A549 (cell line): ENCODE data around the gene TMC6. TPM values are rescaled to one million over a fixed set of nuclear protein-coding genes. Genes with fewer than 3 reads are reported as not detected.

ENCODE experiments used
- ATAC-seq, 2 experiments: fragments of 200-7000 bp in 1 of 2; fragments of >200 bp in 1 of 2; cut with Nextera tagmentation in 1 of 2; cut with Tn5 transposase in 1 of 2; 3 replicates each; pipeline versions ENCODE4 v1.8.0 to v1.9.1; 2018 to 2020; ENCODE audit warnings: mild to moderate bottlenecking in 1 of 2, moderate library complexity in 1 of 2
- CTCF ChIA-PET: fragments of 300-600 bp; sonication (Branson Sonifier 250); formaldehyde crosslinking; extraction: SDS; loops from one replicate; lab custom pipeline; 2021; ENCODE audit warnings: antibody characterized with exemption, inconsistent platforms; lab: Yijun Ruan, JAX
- POLR2A ChIA-PET: fragments of 350-600 bp; formaldehyde crosslinking; extraction: SDS; loops from one replicate; lab custom pipeline; 2021; ENCODE audit warnings: antibody characterized with exemption, inconsistent platforms; lab: Yijun Ruan, JAX
- DNase-seq, 2 experiments: peaks; one replicate each; pipeline versions ENCODE4 v3.0.0 to v3.0.0-alpha.2; 2011 to 2016; ENCODE audit warnings: low read depth in 1 of 2, low spot score in 1 of 2
- FAIRE-seq: peaks from 2 replicates; lab custom pipeline; 2011; peaks lifted over from hg19 to GRCh38; lab: Jason Lieb, UNC
- H3K27ac ChIP-seq, 2 experiments: fragments of >200 bp; sonication (Bioruptor Twin); formaldehyde crosslinking; 3 replicates each; pipeline ENCODE4 v1.5.1; 2016 to 2017
- H3K4me1 ChIP-seq: fragments of >200 bp; sonication (Bioruptor Twin); formaldehyde crosslinking; 3 replicates; pipeline ENCODE4 v1.6.1; 2016
- H3K4me2 ChIP-seq: fragments of >200 bp; sonication (Bioruptor Twin); formaldehyde crosslinking; 3 replicates; pipeline ENCODE4 v1.6.1; 2016
- H3K4me3 ChIP-seq: fragments of >200 bp; sonication (Bioruptor Twin); formaldehyde crosslinking; 3 replicates; pipeline ENCODE4 v1.5.1; 2016
- H3K9me3 ChIP-seq: fragments of >200 bp; sonication (Bioruptor Twin); formaldehyde crosslinking; 3 replicates; pipeline ENCODE4 v1.6.1; 2016
- CBX2 ChIP-seq: fragments of 200-600 bp; sonication (generic); IDR thresholded peaks from 2 replicates; pipeline ENCODE4 v1.6.1; 2016; ENCODE audit warnings: low read depth, mild to moderate bottlenecking, borderline replicate concordance
- CHD4 ChIP-seq: fragments of 200-600 bp; sonication (generic); IDR thresholded peaks from 2 replicates; pipeline ENCODE4 v1.6.1; 2016; ENCODE audit warnings: antibody characterized with exemption, mild to moderate bottlenecking, borderline replicate concordance
- EHMT2 ChIP-seq: fragments of 200-600 bp; sonication (generic); IDR thresholded peaks from 2 replicates; pipeline ENCODE4 v1.6.1; 2016; ENCODE audit warnings: antibody characterized with exemption, low read depth, mild to moderate bottlenecking, moderate library complexity
- FOSB ChIP-seq: fragments of 250-450 bp; sonication (Bioruptor Pico); IDR thresholded peaks from 2 replicates; pipeline ENCODE4 v1.5.0; 2020; ENCODE audit warnings: mild to moderate bottlenecking, moderate library complexity
- FOXS1 ChIP-seq: fragments of 250-450 bp; sonication (Bioruptor Pico); IDR thresholded peaks from 2 replicates; pipeline ENCODE4 v1.5.0; 2020; ENCODE audit warnings: mild to moderate bottlenecking, moderate library complexity
- HDAC2 ChIP-seq: fragments of 200-600 bp; sonication (generic); IDR thresholded peaks from 2 replicates; pipeline ENCODE4 v1.6.1; 2016
- HOXA7 ChIP-seq: fragments of 250-450 bp; sonication (Bioruptor Pico); IDR thresholded peaks from 2 replicates; pipeline ENCODE4 v1.5.0; 2020; ENCODE audit warnings: mild to moderate bottlenecking, moderate library complexity
- NFE2L2 ChIP-seq: fragments of 150-350 bp; conservative IDR thresholded peaks from 2 replicates; pipeline ENCODE4 v1.6.1; 2014; ENCODE audit warnings: low read length
- PHF8 ChIP-seq: fragments of 200-600 bp; sonication (generic); IDR thresholded peaks from 2 replicates; pipeline ENCODE4 v1.6.1; 2016; ENCODE audit warnings: low read depth, mild to moderate bottlenecking, antibody characterized with exemption, moderate library complexity, borderline replicate concordance
- POLR2A ChIP-seq: IDR thresholded peaks from 2 replicates; pipeline ENCODE4 v1.6.1; 2012; ENCODE audit warnings: mild to moderate bottlenecking, low read length
- RAD21 ChIP-seq, 2 experiments: fragments of >200 bp in 1 of 2; sonication (Bioruptor Twin) in 1 of 2; formaldehyde crosslinking in 1 of 2; IDR thresholded peaks in 1 of 2; conservative IDR thresholded peaks in 1 of 2; 2 replicates in 1 of 2; 3 replicates in 1 of 2; pipeline ENCODE4 v1.6.1; 2012 to 2018; ENCODE audit warnings: inconsistent platforms in 1 of 2
- RARB ChIP-seq: fragments of 250-450 bp; sonication (Bioruptor Pico); IDR thresholded peaks from 2 replicates; pipeline ENCODE4 v1.8.0; 2021; ENCODE audit warnings: mild to moderate bottlenecking, moderate library complexity
- SMC3 ChIP-seq: fragments of >200 bp; sonication (Bioruptor Twin); formaldehyde crosslinking; IDR thresholded peaks from 3 replicates; pipeline ENCODE4 v1.6.1; 2018; ENCODE audit warnings: inconsistent platforms
- TFCP2L1 ChIP-seq: fragments of 250-450 bp; sonication (Bioruptor Pico); IDR thresholded peaks from 2 replicates; pipeline ENCODE4 v1.5.0; 2021; ENCODE audit warnings: mild to moderate bottlenecking
- TP53 ChIP-seq: fragments of 250-450 bp; sonication (Bioruptor Pico); IDR thresholded peaks from 2 replicates; pipeline ENCODE4 v1.5.0; 2021; ENCODE audit warnings: mild to moderate bottlenecking, moderate library complexity
- ZFP36 ChIP-seq: fragments of 450-650 bp; IDR thresholded peaks from 2 replicates; pipeline ENCODE4 v1.6.1; 2014; ENCODE audit warnings: borderline replicate concordance; ENCODE audit not compliant: partially characterized antibody
- ZSCAN20 ChIP-seq: fragments of 250-450 bp; sonication (Bioruptor Pico); IDR thresholded peaks from 2 replicates; pipeline ENCODE4 v1.8.0; 2022; ENCODE audit warnings: mild to moderate bottlenecking, moderate library complexity
- WGBS: methylation state at CpG from one replicate; pipeline ENCODE4 v1.1.6; 2017; ENCODE audit errors: missing lambda C conversion rate; 5-methylcytosine and 5-hydroxymethylcytosine counted together
- polyA plus RNA-seq, 4 experiments: library from polyadenylated mRNA; depleted of rRNA in 3 of 4; stranded (reverse); fragments of >200 nt; fragmentation: RNase III in 1 of 4; extraction: RNeasy Plus Mini Kit Qiagen cat#74134 plus additional on column Dnase treatment in 1 of 4; gene quantifications; 2 replicates in 3 of 4; 3 replicates in 1 of 4; pipeline ENCODE4 v1.2.3, GENCODE V29; 2011 to 2017
- TF ChIP-seq, protein P1 (sequence below): fragments of >200 bp; sonication (Bioruptor Twin); formaldehyde crosslinking; IDR thresholded peaks from 3 replicates; pipeline ENCODE4 v1.6.1; 2016
- TF ChIP-seq, protein P2 (sequence below): fragments of 150-350 bp; IDR thresholded peaks from 2 replicates; pipeline ENCODE4 v1.6.1; 2014; ENCODE audit warnings: low read depth, mild to moderate bottlenecking, low read length
- TF ChIP-seq, protein P3 (sequence below): IDR thresholded peaks from 2 replicates; pipeline ENCODE4 v1.6.1; 2012; ENCODE audit warnings: low read depth, borderline replicate concordance
- TF ChIP-seq, protein P4 (sequence below): fragments of 250-450 bp; sonication (Bioruptor Pico); IDR thresholded peaks from 2 replicates; pipeline ENCODE4 v1.5.0; 2021; ENCODE audit warnings: mild to moderate bottlenecking, moderate library complexity, borderline replicate concordance
- TF ChIP-seq, protein P5 (sequence below): fragments of 250-450 bp; sonication (Bioruptor Pico); IDR thresholded peaks from 2 replicates; pipeline ENCODE4 v1.5.0; 2020; ENCODE audit warnings: low read depth, mild to moderate bottlenecking, moderate library complexity

Gene TMC6
- polyA plus RNA-seq, 2 of the 4 experiments (the other 2 are of a cell fraction) = 4.7 to 9.4 TPM

DNA sequence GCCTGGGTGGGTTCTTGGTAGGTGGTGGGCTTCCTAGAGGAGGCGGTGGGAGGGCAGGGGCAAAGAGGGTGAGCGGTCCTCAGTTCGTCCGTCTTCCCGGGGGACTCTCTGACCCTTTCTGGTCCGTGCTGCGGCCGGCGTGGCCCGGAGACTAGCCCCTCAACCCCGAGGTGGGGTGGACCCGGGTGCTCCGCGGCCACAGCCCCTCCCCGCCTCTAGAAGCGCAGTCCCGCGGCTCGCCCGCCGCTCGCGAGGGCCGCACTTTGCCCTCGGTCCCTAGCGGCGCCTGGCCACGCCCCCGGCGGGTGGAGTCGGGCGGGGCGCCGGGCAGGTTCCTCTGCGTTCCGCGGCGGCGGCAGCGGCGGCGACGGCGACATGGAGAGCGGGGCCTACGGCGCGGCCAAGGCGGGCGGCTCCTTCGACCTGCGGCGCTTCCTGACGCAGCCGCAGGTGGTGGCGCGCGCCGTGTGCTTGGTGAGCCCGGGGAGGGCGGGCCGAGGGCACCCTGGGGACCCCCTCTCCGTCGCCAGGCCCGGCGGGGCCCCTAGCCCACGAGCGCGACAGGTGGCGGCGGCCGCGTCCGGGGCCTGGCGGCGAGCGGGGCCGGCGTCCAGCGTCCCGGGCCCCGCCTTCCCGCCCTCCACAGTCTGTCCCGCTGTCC lies 39.8 kb upstream of the TMC6 start, which contains the start of gene SYNGR2 (continued):
- TF ChIP-seq, protein P1, sequence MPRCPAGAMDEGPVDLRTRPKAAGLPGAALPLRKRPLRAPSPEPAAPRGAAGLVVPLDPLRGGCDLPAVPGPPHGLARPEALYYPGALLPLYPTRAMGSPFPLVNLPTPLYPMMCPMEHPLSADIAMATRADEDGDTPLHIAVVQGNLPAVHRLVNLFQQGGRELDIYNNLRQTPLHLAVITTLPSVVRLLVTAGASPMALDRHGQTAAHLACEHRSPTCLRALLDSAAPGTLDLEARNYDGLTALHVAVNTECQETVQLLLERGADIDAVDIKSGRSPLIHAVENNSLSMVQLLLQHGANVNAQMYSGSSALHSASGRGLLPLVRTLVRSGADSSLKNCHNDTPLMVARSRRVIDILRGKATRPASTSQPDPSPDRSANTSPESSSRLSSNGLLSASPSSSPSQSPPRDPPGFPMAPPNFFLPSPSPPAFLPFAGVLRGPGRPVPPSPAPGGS = 0 out of 3 replicates have a peak, but pooled peaks have one; percentile 68
- TF ChIP-seq PHF8 = peak; percentile 63; the same call in 1 of the 2 replicates
- TF ChIP-seq, protein P2, sequence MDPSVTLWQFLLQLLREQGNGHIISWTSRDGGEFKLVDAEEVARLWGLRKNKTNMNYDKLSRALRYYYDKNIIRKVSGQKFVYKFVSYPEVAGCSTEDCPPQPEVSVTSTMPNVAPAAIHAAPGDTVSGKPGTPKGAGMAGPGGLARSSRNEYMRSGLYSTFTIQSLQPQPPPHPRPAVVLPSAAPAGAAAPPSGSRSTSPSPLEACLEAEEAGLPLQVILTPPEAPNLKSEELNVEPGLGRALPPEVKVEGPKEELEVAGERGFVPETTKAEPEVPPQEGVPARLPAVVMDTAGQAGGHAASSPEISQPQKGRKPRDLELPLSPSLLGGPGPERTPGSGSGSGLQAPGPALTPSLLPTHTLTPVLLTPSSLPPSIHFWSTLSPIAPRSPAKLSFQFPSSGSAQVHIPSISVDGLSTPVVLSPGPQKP = no peak
- TF ChIP-seq, all 56 proteins: peak for 11

DNA sequence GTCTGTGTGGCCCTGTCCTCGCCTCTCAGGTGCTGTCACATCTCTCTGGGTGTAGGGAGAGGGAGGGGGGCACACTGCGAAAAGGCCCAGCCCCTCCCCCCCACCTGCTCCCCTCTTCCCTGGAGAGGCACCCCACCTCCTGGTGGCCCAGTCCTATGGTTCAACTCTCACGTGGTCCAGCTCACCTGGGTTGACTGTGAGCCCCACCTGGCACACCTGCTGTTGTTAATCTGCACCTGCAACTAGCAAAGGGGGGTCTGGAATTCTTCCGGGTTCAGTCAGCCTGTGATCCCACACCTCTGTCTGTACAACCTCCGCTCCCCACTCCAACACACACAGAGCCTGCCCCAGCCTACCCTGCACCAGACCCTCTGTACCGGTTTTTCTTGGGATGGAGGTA lies 37.9 kb upstream of the TMC6 start:
- Histone ChIP-seq H3K27ac (no peak overlapping the region), H3K4me3 (no peak overlapping the region), H3K9me3 (no peaks in the 10 kb centered on the region), H3K4me2 (no peak overlapping the region), H3K4me1 (peaks cover 11% of the 10 kb centered on the region; the same call in 2 of the 3 replicates)
- FAIRE-seq (no peak), DNase-seq (no peak), ATAC-seq (no peak)
- POLR2A ChIA-PET = no interaction called here
- 67% methylated on average over 6 of the region's 6 CpGs for WGBS
- no peak for TF ChIP-seq TFCP2L1 (CRISPR knock-in tag)
- TF ChIP-seq ZSCAN20 (CRISPR knock-in tag) = no peak
- TF ChIP-seq POLR2A = no peak
- no peak for TF ChIP-seq RAD21 (conservative IDR thresholded peaks at IDR 0.05 in 1 of 2, IDR thresholded peaks at IDR 0.05 in 1 of 2)
- TF ChIP-seq, protein P3, sequence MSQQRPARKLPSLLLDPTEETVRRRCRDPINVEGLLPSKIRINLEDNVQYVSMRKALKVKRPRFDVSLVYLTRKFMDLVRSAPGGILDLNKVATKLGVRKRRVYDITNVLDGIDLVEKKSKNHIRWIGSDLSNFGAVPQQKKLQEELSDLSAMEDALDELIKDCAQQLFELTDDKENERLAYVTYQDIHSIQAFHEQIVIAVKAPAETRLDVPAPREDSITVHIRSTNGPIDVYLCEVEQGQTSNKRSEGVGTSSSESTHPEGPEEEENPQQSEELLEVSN = no peak
- TF ChIP-seq, protein P4, sequence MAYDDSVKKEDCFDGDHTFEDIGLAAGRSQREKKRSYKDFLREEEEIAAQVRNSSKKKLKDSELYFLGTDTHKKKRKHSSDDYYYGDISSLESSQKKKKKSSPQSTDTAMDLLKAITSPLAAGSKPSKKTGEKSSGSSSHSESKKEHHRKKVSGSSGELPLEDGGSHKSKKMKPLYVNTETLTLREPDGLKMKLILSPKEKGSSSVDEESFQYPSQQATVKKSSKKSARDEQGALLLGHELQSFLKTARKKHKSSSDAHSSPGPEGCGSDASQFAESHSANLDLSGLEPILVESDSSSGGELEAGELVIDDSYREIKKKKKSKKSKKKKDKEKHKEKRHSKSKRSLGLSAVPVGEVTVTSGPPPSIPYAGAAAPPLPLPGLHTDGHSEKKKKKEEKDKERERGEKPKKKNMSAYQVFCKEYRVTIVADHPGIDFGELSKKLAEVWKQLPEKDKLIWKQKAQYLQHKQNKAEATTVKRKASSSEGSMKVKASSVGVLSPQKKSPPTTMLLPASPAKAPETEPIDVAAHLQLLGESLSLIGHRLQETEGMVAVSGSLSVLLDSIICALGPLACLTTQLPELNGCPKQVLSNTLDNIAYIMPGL (CRISPR knock-in tag) = no peak
- TF ChIP-seq FOSB = no peak
- TF ChIP-seq CBX2 = no peak
- TF ChIP-seq NFE2L2 = no peak
- TF ChIP-seq, protein P5, sequence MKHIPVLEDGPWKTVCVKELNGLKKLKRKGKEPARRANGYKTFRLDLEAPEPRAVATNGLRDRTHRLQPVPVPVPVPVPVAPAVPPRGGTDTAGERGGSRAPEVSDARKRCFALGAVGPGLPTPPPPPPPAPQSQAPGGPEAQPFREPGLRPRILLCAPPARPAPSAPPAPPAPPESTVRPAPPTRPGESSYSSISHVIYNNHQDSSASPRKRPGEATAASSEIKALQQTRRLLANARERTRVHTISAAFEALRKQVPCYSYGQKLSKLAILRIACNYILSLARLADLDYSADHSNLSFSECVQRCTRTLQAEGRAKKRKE (CRISPR knock-in tag) = no peak
- TF ChIP-seq FOXS1 (CRISPR knock-in tag) = no peak
- no peak for TF ChIP-seq ZFP36
- no peak for TF ChIP-seq RARB (CRISPR knock-in tag)
- TF ChIP-seq EHMT2 = no peak
- TF ChIP-seq CHD4 = no peak
- no peak for TF ChIP-seq SMC3
- TF ChIP-seq TP53 = no peak
- TF ChIP-seq HDAC2 = no peak
- no peak for TF ChIP-seq HOXA7
- CTCF ChIA-PET = interaction anchor here (1.4 to 3.1 kb wide), 4 partner anchors 10 to 84 kb away, joined by 3 to 18 read pairs (median 6); no protein-coding TSS in a partner anchor
